NCI-H446 treated with DMSO at 0.1 percent for 48 hours (cell line): ENCODE measurements around the gene MBNL1.
"Not testable (repeated sequence)": the region's sequence is repeated elsewhere in the genome, so short reads cannot be mapped to it uniquely, and the experiment has no call there.

ENCODE experiments used
- DNase-seq: peaks from one replicate; lab custom pipeline; 2025; lab: John Stamatoyannopoulos, UW

MBNL1 gene

DNA sequence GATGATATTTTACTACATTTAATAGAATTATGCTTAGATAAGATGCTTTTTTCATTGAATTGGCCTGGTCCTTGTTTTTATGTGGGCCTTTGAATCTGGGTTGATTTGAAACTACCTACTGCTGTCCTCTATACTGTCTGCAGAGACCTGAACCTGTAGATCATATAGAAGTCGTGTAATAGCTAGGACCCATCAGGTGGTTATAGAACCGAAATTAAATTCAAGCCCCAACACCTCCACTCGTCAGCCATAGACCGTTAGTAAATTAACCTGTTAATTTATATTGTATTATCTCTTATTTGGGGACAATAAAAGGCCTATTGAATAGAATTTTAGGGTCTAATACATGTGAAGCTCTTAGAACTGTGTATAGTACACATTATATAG, 108.4 kb downstream of the MBNL1 start:
- DNase-seq, result no peak

DNA sequence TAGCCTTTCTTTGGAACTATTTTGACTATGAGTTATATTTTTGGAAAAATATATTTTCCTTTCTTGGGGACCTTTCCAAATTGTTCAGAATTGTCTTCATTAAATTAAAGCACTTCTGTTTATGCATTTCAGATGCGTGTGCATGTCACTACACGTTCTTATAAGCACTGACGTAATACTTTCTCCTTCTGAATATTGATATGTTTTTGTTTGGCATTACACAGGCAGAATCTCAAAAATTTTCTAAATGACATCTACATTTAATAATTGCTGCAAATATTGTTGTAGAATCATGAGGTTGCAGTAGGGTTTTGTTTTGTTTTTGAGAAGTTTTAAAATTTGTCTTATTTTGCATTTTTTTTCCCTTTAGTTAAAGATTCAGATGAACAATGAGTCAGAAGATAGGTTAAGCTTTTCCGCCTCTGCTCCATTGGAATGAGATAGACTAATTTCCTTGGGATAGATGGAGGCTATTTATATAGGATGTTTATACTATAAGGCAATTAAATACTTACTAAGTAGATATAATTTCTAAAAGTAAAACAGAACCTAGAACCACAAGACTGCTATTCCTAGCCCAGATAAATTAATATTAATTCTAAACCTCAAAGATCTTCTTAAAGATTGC, 110.8 kb downstream of the MBNL1 start:
- DNase-seq, result no peak

DNA sequence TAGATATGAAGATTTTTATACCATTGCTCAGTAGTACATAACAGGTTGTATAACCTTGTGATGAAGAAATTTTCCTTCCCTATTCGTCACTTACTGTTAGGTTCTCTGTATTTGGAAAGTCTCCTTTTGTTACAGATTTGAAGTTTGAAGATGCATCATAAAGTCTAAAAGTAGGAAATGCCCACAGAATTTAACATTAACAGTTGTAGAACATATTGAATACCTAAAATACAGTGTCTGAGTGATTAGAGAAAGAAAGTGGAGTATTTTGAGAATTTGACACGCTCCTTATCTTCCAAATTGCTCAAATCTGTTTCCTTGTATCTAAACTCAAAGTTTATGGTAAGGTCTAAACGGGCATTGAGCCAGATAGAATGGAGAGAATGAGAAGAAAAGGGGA, 111.3 kb downstream of the MBNL1 start:
- no peak for DNase-seq

DNA sequence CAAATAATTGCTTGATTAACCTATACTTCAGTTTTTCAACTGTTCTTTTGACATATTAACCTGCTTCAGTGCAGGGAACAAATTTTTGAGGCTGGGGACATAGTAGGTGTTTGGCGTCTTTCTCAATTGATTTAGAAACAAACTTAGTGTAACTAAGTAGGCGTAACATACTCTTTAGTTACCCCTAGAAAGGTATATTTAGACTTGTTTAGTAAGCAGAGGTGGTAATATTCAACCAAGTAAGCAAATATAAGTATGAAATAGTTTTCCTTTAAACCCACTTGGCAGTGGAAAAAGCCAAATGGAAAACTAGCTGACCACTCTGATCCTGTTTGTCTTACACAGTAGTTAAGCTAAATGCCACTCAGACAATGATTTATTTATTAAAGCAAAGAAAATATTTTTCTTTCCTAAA, 113.2 kb downstream of the MBNL1 start:
- DNase-seq, result no peak

DNA sequence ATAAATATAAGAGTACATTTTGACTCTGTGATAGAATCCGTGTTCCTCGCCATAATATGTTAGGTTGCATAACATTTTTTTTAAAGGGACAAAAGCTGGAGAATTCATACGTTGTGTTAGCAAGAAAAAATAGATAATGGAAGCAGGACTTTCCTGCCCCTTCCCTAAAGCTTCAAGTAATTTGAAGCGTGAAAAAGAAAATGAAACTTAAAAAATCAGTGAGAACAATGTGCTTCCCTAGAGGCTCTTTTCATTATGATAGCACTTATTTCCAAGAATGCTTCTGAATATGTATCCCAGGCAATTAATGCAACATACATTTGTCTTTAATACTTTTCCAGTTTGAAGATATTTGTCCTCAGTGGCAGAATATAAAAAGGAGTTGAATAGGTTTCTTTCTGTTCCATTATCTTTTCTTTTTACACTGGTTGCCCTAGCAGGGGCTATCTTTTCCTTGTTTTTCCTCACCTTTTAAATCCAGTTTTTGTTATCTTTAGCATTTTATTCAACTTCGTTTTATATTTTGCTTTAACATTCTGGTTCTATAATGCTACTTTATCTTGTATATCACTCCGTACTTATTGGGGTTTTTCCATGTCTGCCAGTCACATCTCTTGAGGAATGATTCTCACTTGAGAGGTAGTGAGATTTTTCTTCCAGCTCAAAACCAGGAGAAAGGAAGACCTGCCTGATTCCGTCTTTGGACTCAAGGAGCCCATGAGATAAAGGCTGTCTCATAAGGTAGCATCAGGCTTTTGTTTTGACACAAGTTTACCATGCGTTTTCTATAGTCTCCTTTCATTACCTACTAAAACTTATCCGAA, 113.8 kb downstream of the MBNL1 start:
- no peak for DNase-seq

DNA sequence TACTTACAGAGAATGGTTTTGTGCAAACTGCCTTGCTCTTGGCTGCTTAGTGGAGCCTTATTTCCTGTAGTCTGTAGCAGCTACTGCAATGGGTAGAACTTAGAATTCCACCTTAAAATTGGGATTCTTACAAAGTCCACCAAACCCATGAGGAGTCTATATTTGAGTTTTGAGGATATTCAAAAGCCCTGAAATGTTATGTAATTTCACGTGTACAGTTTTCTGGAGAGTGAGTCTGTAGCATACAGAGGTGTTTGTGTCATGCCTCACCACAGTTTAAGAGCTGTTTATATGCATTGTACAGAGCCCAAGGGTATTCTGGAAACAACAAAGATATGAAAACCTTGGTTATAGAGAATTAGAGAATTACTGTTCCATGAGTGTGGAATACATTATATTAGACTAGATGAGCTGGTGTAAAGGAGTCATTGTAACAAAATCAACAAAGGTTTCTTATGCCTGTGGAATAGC, 114.4 kb downstream of the MBNL1 start:
- no peak for DNase-seq

DNA sequence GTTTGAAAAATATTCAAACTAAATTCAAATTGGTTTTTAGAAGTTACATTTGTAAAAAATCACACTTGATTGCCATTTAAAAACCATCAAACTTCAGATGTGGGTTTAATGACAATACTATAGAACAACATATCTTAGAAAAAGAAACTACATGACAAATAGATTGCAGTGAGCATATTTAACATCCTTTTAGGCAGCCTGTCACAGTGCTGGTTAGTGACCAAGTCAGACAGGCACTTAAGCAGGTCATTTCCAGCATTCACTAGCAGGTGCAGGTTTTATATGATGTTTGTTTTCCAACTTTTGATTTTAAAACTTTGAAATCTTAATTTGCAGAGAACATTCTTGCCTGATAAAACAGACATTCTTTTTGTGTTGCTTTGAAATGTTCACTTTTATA, 115.7 kb downstream of the MBNL1 start:
- DNase-seq, result no peak

DNA sequence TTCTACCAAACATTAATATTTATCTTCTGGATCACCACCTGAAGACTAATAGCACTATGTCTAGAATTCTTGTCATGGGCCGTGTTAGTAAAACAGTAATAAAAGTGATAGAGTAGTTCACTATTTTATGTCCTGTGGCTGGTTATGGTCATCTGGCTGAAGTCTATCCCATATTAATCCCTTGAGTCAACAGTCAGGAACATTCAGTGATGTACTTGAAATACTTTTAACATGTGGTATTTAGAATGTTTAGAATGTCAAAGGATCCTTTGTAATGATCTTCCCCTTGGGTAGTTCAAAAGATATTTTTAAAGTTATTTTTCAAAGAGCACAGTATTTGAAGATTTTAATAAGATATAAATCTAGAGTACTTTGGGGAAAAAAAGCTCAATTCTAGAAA, 117.0 kb downstream of the MBNL1 start:
- DNase-seq, result no peak

DNA sequence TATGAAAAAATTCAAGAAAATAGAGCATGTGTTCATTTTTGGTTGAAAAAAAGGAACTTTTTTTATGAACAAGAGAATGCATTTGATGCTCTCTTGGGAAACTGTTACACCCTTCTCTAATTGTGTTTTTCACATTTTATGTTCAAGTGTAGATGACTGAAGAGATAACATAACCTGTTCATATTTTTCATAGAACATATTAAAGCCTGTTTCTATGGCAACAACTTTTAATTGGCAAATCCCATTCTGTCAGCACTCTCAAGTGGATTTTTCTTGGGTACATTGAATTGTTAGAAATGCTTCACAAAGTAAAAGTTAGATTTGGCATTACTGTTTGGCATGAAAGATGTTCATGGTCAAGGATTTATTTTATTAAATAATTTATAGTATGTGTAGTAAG, 117.5 kb downstream of the MBNL1 start:
- no peak for DNase-seq

DNA sequence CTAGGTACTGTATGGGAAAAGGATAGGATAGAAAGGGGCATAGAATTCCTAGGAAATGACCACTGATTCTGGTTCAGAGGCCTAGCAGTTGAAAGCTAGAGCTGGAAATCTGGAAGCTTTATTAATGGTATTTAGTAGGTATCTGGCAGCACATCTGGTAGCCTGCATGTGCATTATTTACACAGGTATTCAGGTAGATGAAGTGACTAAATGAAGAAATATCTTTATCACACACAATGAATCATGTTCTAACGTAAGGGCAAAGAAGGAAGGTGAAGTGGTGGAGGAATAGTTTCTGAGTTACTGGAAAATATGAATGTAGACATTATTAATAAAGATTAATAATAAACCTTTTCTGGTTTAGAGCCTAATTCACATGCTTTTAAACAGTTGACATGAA, 119.9 kb downstream of the MBNL1 start:
- DNase-seq, result no peak

DNA sequence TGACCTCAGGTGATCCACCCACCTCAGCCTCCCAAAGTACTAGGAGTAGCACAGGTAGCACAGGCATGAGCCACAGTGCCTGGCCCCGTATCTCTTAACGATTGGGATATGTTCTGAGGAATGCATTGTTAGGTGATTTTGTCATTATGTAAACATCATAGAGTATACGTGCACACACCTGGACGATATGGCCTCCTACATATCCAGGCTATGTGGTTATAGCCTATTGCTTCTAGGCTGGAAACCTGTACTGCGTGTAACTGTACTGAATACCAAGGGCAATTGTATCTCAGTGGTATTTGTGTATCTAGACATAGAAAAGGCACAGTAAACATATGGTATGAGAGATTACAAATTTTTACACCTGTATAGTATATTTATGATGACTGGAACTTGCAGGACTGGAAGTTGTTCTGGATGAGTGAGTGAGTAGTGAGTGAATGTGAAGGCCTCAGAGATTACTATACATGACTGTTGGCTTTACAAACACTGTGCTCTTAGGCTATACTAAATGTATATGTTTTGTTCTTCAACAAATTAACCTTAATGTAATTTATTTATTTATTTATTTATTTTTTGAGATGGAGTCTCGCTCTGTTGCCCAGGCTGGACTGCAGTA, 120.7 kb downstream of the MBNL1 start:
- no peak for DNase-seq

DNA sequence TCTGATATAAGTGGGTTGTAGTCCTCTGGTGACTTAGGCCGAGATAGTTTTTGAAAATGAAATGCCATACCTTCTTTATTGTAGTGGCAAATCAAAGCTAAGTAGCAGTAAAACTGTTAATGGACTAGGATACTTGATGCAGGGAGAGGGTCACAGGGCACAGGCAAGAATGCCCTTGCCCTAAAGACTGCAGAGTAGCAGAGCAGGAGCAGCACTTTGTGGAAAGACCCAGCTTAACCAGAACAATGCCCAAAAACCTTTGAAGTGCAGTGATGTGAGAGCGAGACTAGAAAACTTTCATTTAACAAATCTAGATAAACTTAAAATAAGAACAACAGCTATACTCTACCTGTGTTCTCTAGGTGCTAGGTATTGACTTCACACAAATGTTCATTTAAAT, 121.9 kb downstream of the MBNL1 start:
- no peak for DNase-seq

DNA sequence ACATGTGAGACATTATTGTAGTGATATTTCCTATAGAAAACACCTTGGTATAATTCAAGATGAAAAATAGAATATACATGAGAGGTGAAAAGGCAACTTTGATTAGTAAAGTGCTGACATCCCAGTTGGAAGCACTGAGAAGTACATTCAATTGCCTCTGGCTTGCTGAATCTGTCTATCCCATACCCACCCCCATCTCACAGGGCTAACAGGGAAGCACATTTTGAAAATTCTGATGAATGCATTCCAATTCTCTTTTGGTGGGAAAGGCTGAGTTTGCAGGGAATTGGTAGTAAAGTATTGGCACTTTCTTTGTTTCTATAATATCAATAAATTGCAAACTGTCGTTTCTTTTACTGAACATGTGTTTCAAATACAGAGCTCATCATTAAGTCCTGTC, 122.9 kb downstream of the MBNL1 start:
- no peak for DNase-seq

DNA sequence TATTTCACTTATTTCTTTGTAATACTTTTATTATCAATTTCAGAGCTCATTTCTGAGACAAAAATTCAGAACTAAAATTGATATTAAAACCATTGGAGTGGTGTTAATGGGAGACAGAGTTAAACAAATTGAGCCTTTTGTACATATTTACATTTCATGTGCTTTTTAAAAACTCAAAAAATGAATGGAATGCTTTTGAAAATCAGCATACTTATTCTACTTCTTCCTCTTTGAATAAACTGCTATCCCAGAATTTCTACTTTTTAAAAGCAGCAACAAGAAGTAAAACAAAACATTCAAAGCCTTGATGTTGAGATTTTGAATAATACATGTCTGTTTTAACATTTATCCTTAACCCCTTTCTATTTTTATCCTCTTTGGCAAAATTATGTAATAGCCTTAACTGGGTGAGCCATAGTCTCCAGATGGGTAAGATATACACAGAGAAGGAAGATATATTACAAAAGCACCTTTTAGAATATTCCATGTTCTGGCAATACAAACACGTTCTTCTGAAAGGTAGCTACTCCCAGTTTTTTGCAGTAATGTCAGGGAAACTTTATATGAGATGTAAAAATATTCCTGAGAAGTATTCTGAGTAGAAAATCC, 123.6 kb downstream of the MBNL1 start:
- no peak for DNase-seq

DNA sequence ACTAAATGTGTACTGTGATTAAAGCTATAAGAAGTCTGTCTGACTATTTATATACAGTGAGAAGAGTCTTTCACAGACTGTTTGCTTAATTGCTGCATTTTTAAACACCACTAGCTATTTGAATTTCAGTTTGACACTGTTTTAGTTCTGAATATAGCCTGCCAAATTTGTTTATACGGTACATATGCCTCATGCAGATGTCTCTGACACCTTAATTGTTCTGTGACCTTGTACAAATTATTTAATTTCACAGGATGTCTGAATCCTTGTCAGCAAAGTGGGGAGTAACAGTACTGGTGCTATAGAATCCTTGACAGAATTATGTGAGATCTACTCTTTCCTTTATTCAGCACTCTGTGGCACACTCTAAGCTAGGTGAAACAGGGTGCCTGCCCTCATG, 125.5 kb downstream of the MBNL1 start:
- no peak for DNase-seq

DNA sequence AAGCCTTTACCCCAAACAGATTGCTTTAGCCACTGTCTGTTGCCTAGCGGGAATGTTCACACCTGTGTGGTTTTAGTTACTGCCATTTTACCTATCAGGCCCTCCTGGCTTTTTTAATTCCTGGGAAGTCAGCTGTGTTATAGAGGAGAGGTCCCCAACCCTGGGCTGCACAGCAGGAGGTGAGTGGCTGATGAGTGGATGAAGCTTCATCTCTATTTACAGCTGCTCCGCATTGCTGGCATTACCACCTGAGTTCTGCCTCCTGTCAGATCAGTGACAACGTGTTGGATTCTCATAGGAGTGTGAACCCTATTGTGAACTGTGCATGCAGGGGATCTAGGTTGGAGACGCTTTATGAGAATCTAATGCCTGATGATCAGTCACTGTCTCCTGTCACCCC, 127.0 kb downstream of the MBNL1 start:
- no peak for DNase-seq

DNA sequence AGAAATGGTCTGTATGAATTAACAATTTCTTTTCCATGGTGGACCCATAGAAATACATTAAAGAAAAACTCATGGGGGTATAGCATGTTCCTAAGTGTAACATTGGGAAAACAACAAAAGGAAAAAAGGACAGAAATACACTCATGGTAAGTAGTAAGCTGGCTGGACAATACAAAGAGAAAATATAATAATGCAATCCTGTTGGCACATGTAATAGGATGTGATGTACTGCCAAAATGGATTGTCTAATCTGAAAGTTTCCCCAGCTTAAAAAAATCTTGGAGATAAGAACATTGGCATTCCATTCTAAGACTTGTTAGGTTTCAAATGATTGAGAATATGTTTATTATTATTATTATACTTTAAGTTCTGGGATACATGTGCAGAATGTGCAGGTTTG, 128.1 kb downstream of the MBNL1 start:
- DNase-seq, result no peak

DNA sequence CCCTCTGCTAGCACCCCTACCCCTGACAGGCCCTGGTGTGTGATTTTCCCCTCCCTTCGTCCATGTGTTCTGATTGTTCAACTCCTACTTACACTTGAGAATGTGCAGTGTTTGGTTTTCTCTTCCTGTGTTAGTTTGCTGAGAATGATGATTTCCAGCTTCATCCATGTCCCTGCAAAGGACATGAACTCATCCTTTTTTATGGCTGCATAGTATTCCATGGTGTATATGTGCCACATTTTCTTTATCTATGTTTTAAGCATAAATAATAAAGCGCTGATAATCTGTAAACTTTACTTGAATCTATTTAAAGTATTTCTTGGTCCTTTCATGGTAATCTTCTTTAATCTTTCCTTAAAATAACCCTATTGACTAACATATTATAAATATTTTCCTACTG, 128.6 kb downstream of the MBNL1 start:
- not testable (repeated sequence) for DNase-seq

DNA sequence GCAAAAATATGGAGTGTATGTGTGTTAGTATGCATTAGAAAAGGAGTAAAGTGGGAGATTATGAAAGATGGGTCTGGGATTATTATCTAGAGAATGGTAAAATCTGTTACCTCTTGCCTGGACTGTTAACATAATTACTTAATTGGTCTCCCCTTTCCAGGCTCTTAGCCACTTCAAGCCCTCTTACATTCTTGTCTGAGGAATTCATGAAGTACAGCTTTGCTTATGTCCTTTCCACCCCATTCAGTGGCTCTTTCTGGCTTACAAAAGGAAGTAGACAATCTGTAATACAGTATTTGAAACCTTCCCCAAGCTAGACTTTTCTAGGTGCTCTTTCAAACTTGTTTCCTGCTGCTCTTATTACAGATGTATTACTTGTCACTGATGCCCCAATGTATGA, 129.8 kb downstream of the MBNL1 start:
- DNase-seq, result no peak

DNA sequence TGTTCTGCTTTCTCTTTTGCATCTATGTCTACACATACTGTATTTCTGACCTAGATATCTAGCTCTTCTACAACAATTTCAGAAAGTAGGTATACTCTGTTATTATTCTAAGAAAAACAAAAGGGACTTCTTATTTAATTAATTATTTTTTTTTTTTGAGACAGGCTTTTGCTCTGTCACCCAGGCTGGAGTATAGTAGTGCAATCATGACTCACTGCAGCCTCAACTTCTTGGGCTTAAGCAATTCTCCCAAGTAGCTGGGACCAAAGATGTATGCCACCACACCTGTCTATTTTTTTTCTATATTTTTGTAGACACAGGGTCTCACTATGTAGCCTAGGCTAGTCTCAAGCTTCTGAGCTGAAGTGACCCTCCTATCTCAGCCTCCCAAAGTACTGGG, 130.6 kb downstream of the MBNL1 start:
- no peak for DNase-seq

DNA sequence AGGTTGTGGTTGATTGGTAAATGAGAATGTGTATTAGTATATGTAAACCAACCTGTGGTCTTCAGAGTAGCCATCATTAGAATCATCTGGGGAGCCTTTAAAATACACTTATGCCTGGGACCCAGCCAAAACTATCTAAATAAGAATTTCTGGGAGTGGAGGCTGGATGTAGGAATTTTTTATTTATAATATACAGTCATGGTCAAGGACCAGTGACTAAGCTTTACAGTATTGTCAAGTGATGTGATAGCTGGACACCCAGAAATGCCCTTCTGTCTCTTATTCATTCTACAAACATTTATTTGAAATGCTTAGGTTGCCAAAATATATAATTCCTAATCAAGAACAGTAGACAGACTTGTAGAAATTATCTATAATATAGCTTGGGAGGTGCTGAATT, 132.2 kb downstream of the MBNL1 start:
- no peak for DNase-seq

DNA sequence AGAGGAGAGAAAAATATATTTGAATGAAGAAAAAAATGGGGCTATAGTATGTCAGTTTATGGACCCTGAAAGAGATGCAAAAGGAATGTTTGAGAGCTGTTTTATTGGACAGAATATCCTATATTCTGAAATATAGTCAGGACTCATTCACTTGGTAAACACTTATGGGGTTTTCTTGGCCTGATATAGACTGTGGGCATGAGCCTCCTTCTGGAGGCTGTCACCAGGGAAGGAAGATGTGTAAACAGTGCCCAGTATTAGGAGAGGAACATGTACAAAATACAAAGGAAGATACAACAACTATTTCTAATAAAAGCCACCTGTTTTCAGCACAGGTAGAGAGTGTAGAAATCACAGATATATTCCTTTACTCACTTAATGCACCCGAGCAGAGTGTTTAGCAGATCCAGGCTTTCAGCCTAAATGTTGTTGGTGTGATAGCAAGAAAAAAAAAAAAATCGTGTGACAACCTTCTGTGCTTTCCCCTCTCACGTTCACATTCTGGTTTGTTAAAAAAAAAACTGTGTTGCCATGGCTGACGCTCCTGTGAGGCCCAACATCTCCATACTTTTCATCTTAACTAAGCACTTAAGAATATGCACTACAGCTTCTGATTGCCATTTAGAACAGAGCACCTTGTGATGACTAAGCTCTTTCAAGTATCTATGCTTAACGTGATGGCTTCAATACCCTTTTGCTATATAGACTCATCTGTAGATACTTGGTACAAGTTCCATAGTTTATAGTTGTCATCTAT, 134.1 kb downstream of the MBNL1 start:
- DNase-seq, result no peak
